Measurements from ENCODE around the gene TOMM40.
"Not testable (repeated sequence)": the region's sequence is repeated elsewhere in the genome, so short reads cannot be mapped to it uniquely, and the experiment has no call there.

Gene TOMM40

GRCh38 chr19:44900328-44901244 lies 9.5 kb downstream of the TOMM40 start:
- no peak for DNase-seq

GRCh38 chr19:44903216-44903601 lies 12.2 kb downstream of the TOMM40 start:
- DNase-seq, result no peak

- DNase-seq, result peak; percentile 34
These were observed 12.8 kb downstream of the TOMM40 start for GRCh38 chr19:44903602-44904425.

GRCh38 chr19:44904426-44904994 lies 13.5 kb downstream of the TOMM40 start:
- DNase-seq, result no peak

- DNase-seq, result no peak
These were observed 14.5 kb downstream of the TOMM40 start, which contains the start of gene APOE for GRCh38 chr19:44905437-44906160. Gene APOE, plus strand, starts transcription at chr19:44905796. Its CDS starts 829 bp downstream, at chr19:44906625.

- no peak for DNase-seq
These were observed 16.6 kb downstream of the TOMM40 start for GRCh38 chr19:44907613-44908012.

- DNase-seq, result no peak
These were observed 17.2 kb downstream of the TOMM40 start for GRCh38 chr19:44908074-44908835.

- DNase-seq, result no peak
These were observed 17.8 kb downstream of the TOMM40 start for GRCh38 chr19:44908836-44909261.

GRCh38 chr19:44909775-44910174 lies 18.7 kb downstream of the TOMM40 start:
- no peak for DNase-seq

- not testable (repeated sequence) for DNase-seq
These were observed 20.8 kb downstream of the TOMM40 start for GRCh38 chr19:44911896-44912295.

- DNase-seq, result no peak
These were observed 21.8 kb downstream of the TOMM40 start for GRCh38 chr19:44912854-44913253.

- DNase-seq, result not testable (repeated sequence)
These were observed 22.7 kb downstream of the TOMM40 start for GRCh38 chr19:44913512-44914432.

GRCh38 chr19:44914433-44915206 lies 23.6 kb downstream of the TOMM40 start, which contains the start of gene APOC1:
Gene APOC1, plus strand, starts transcription at chr19:44914608. Its CDS starts 284 bp downstream, at chr19:44914892.
- peak; percentile 76 for DNase-seq

- DNase-seq, result no peak
These were observed 33.2 kb downstream of the TOMM40 start for GRCh38 chr19:44924243-44924725.

GRCh38 chr19:44925114-44925891 lies 34.2 kb downstream of the TOMM40 start:
- peak; percentile 70 for DNase-seq

GRCh38 chr19:44926245-44927077 lies 35.4 kb downstream of the TOMM40 start:
- DNase-seq, result not testable (repeated sequence)

- peak; percentile 23 for DNase-seq
These were observed 36.7 kb downstream of the TOMM40 start for GRCh38 chr19:44927746-44928145.

- no peak for DNase-seq
These were observed 39.0 kb downstream of the TOMM40 start for GRCh38 chr19:44930088-44930487.

Measured in HCEC 1CT (cell line).